OCI-LY1 (cell line): ENCODE data around the gene BDH1.

Source experiments
- H2AFZ ChIP-seq: fragments of 200-600 bp; sonication (generic), shearing (Covaris generic); 2 replicates; pipeline ENCODE4 v1.6.0; 2014; ENCODE audit warnings: antibody characterized with exemption, mild to moderate bottlenecking, low read length
- H3F3A ChIP-seq: fragments of 200-600 bp; sonication (generic), shearing (Covaris generic); 2 replicates; pipeline ENCODE4 v1.6.0; 2014; ENCODE audit warnings: mild to moderate bottlenecking, antibody characterized with exemption, low read length, moderate library complexity; ENCODE audit not compliant: insufficient read depth
- H3K27ac ChIP-seq: fragments of 200-600 bp; sonication (generic); 2 replicates; pipeline ENCODE4 v1.5.1; 2014; ENCODE audit warnings: low read length, mixed run types, mild to moderate bottlenecking, low read depth; ENCODE audit not compliant: poor library complexity, severe bottlenecking
- H3K27me3 ChIP-seq: fragments of 200-600 bp; sonication (generic); 2 replicates; pipeline ENCODE4 v1.6.0; 2014; ENCODE audit warnings: antibody characterized with exemption, mild to moderate bottlenecking, low read length, moderate library complexity; ENCODE audit not compliant: insufficient read depth
- H3K36me3 ChIP-seq: fragments of 200-600 bp; sonication (generic); 2 replicates; pipeline ENCODE4 v1.6.1; 2014; ENCODE audit warnings: mild to moderate bottlenecking, antibody characterized with exemption, low read length, moderate library complexity, mixed read lengths; ENCODE audit not compliant: insufficient read depth
- H3K4me1 ChIP-seq: fragments of 200-600 bp; sonication (generic); 2 replicates; pipeline ENCODE4 v1.5.1; 2014; ENCODE audit warnings: mild to moderate bottlenecking, low read length, moderate library complexity; ENCODE audit not compliant: insufficient read depth, severe bottlenecking
- H3K4me2 ChIP-seq: fragments of 200-600 bp; sonication (generic), shearing (Covaris generic); 2 replicates; pipeline ENCODE4 v1.6.1; 2014; ENCODE audit warnings: low read length
- H3K4me3 ChIP-seq: fragments of 200-600 bp; sonication (generic); 2 replicates; pipeline ENCODE4 v1.5.1; 2014; ENCODE audit warnings: low read length, low read depth, mild to moderate bottlenecking, mixed read lengths; ENCODE audit not compliant: poor library complexity, severe bottlenecking
- H3K79me2 ChIP-seq: fragments of 200-600 bp; shearing (Covaris generic); 2 replicates; pipeline ENCODE4 v1.6.1; 2016; ENCODE audit warnings: mixed run types, low read length, mixed read lengths; ENCODE audit not compliant: insufficient read depth
- H3K9ac ChIP-seq: fragments of 200-600 bp; sonication (generic), shearing (Covaris generic); 2 replicates; pipeline ENCODE4 v1.6.1; 2014; ENCODE audit warnings: mild to moderate bottlenecking, low read length, mixed read lengths
- H3K9me2 ChIP-seq: fragments of 200-600 bp; sonication (generic), shearing (Covaris generic); 2 replicates; pipeline ENCODE4 v1.6.1; 2014; ENCODE audit warnings: low read depth, mild to moderate bottlenecking, low read length, mixed read lengths
- H3K9me3 ChIP-seq: fragments of 200-600 bp; shearing (Covaris generic); 2 replicates; pipeline ENCODE4 v1.6.1; 2014; ENCODE audit warnings: low read length, mixed read lengths
- H4K20me1 ChIP-seq: fragments of 200-600 bp; sonication (generic), shearing (Covaris generic); 2 replicates; pipeline ENCODE4 v1.6.0; 2016; ENCODE audit warnings: mild to moderate bottlenecking, low read length; ENCODE audit not compliant: insufficient read depth
- EZH2 ChIP-seq: fragments of 200-600 bp; sonication (generic), shearing (Covaris generic); IDR thresholded peaks from 2 replicates; pipeline ENCODE4 v1.8.0; 2017; ENCODE audit warnings: borderline replicate concordance, mixed run types, mild to moderate bottlenecking, antibody characterized with exemption, low read length, moderate library complexity, mixed read lengths
- TF ChIP-seq, protein P1 (sequence below): fragments of 200-600 bp; sonication (generic), shearing (Covaris generic); IDR thresholded peaks from 2 replicates; pipeline ENCODE4 v1.5.1; 2017; ENCODE audit warnings: mild to moderate bottlenecking, antibody characterized with exemption, low read length, moderate library complexity, mixed read lengths

The BDH1 gene

DNA sequence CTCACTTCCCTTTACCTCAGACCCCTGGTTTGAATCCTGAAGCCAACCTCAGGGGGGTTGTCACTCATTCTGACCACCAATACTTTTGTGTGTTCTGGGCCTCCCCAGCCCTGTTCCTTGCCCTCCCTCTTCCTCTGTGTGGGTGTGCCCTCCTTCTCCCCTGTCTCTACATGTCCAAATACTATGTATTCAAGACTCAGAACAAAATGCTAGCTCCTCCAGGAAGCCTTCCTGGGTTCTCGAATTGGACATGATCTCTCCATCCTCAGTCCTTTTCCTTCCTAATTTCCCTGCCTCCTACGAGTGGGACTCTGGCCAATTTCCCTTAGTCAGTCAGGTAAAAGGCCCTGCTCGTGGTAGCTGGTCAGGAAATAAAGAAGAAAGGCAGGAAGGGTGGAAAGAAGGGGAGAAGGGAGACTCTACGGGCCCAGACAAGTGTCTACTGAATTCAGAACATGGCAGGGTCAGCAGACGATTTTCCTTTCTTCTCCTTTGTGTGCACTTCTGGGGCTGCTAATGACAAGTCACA is 79.7 kb downstream of the BDH1 start:
- Histone ChIP-seq H3K79me2 (no peaks in the 10 kb centered on the region), H3K27me3 (peaks cover 9% of the 10 kb centered on the region; the same call in 1 of the 2 replicates), H3K9me2 (no peaks in the 10 kb centered on the region), H2AFZ (no peak overlapping the region), H3K27ac (no peak overlapping the region), H3K4me3 (no peak overlapping the region), H3F3A (no peaks in the 10 kb centered on the region), H3K4me1 (no peaks in the 10 kb centered on the region), H4K20me1 (no peaks in the 10 kb centered on the region), H3K9ac (no peak overlapping the region), H3K9me3 (no peaks in the 10 kb centered on the region), H3K4me2 (no peak overlapping the region), H3K36me3 (no peaks in the 10 kb centered on the region)
- TF ChIP-seq, protein P1, sequence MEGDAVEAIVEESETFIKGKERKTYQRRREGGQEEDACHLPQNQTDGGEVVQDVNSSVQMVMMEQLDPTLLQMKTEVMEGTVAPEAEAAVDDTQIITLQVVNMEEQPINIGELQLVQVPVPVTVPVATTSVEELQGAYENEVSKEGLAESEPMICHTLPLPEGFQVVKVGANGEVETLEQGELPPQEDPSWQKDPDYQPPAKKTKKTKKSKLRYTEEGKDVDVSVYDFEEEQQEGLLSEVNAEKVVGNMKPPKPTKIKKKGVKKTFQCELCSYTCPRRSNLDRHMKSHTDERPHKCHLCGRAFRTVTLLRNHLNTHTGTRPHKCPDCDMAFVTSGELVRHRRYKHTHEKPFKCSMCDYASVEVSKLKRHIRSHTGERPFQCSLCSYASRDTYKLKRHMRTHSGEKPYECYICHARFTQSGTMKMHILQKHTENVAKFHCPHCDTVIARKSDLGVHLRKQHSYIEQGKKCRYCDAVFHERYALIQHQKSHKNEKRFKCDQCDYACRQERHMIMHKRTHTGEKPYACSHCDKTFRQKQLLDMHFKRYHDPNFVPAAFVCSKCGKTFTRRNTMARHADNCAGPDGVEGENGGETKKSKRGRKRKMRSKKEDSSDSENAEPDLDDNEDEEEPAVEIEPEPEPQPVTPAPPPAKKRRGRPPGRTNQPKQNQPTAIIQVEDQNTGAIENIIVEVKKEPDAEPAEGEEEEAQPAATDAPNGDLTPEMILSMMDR = no peak
- TF ChIP-seq EZH2 = no peak

DNA sequence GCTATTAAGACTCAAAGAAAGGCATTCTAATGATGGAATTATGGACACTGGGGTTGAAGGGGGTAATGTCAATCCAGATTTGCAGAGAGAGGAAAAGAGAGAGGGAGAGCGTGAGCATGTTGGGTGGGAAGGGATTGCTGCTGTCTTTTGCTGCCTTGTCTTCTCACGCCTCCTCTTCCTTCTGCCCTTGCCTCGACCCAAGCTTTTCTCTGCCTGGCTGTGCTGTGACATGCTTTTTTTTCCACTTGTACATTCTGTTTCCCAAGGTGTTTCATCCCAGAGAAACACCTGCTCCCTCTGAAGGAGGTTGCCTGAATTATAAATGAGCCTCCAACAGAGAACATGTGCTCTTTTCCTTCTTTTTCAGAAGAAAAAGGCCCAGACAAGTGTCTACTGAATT is 80.3 kb downstream of the BDH1 start:
- H3K4me1 ChIP-seq = no peaks in the 10 kb centered on the region
- no peak overlapping the region for H3K4me3 ChIP-seq
- H4K20me1 ChIP-seq = no peaks in the 10 kb centered on the region
- peaks cover 9% of the 10 kb centered on the region; the same call in 1 of the 2 replicates for H3K27me3 ChIP-seq
- H3K4me2 ChIP-seq = no peak overlapping the region
- H3K27ac ChIP-seq = no peak overlapping the region
- H3K36me3 ChIP-seq = no peaks in the 10 kb centered on the region
- no peak for TF ChIP-seq EZH2
- TF ChIP-seq, protein P1 = no peak
- H3F3A ChIP-seq = no peaks in the 10 kb centered on the region
- H3K79me2 ChIP-seq = no peaks in the 10 kb centered on the region
- no peak overlapping the region for H3K9ac ChIP-seq
- H2AFZ ChIP-seq = no peak overlapping the region
- no peaks in the 10 kb centered on the region for H3K9me3 ChIP-seq
- H3K9me2 ChIP-seq = no peaks in the 10 kb centered on the region

DNA sequence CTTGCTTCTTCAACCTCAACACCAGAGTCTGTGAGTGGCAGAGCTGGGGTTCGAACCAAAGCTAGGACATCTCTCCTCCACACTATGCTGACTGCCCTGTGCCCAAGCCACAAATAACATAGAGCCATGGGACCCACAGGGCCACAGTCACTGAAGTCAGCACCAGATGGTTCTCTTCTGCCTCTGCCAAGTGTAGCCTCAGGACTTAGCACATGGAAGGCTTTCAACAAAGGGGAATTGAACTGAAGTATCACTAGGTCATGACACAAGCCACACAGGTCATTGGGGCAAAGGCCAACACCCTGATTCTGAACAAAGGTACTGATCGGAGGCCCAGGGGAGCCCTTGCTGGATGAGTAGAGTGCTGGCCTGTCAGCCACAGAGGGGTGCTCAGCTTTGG is 83.6 kb downstream of the BDH1 start:
- no peaks in the 10 kb centered on the region for H3K9me3 ChIP-seq
- no peaks in the 10 kb centered on the region for H3K79me2 ChIP-seq
- H3K4me3 ChIP-seq = no peak overlapping the region
- H4K20me1 ChIP-seq = no peaks in the 10 kb centered on the region
- H3K9ac ChIP-seq = no peak overlapping the region
- no peak overlapping the region for H3K27ac ChIP-seq
- TF ChIP-seq, protein P1 = no peak
- no peak for TF ChIP-seq EZH2
- H2AFZ ChIP-seq = no peak overlapping the region
- H3K27me3 ChIP-seq = peaks cover 9% of the 10 kb centered on the region; the same call in 1 of the 2 replicates
- H3K36me3 ChIP-seq = no peaks in the 10 kb centered on the region
- no peaks in the 10 kb centered on the region for H3F3A ChIP-seq
- H3K4me1 ChIP-seq = no peaks in the 10 kb centered on the region
- no peak overlapping the region for H3K4me2 ChIP-seq
- no peaks in the 10 kb centered on the region for H3K9me2 ChIP-seq
